WTC11 (cell line): ENCODE measurements around the gene ITGA8. TPM values are rescaled to one million over a fixed set of nuclear protein-coding genes. Genes with fewer than 3 reads are reported as not detected.

Source experiments
- ATAC-seq: fragments of 200-7000 bp; cut with Tn5 transposase; 2 replicates; pipeline ENCODE4 v1.10.0; 2021; ENCODE audit warnings: mild to moderate bottlenecking, moderate library complexity
- CTCF ChIA-PET: fragments of 300-600 bp; sonication (Branson Sonifier 250); formaldehyde crosslinking; loops from one replicate; lab custom pipeline; 2021; ENCODE audit warnings: antibody characterized with exemption; lab: Charles Lee
- POLR2A ChIA-PET: fragments of 350-600 bp; sonication (Branson Sonifier 250); formaldehyde crosslinking; loops from one replicate; lab custom pipeline; 2021; ENCODE audit warnings: antibody characterized with exemption; lab: Charles Lee
- DNase-seq: peaks from one replicate; pipeline ENCODE4 v3.0.0; 2021; ENCODE audit warnings: low spot score
- H3K27ac Mint-ChIP-seq: 2 replicates; pipeline ENCODE4 v1.8.0; 2021; ENCODE audit warnings: mixed read lengths
- H3K27me3 Mint-ChIP-seq: 2 replicates; pipeline ENCODE4 v1.8.0; 2021; ENCODE audit warnings: low read depth, mild to moderate bottlenecking, moderate library complexity, mixed read lengths
- H3K36me3 Mint-ChIP-seq: 2 replicates; pipeline ENCODE4 v1.8.0; 2021; ENCODE audit warnings: mixed read lengths
- H3K4me1 Mint-ChIP-seq: 2 replicates; pipeline ENCODE4 v1.8.0; 2022; ENCODE audit warnings: mixed read lengths
- H3K4me3 Mint-ChIP-seq: 2 replicates; pipeline ENCODE4 v1.8.0; 2021; ENCODE audit warnings: mild to moderate bottlenecking, moderate library complexity, mixed read lengths
- H3K9me3 Mint-ChIP-seq: 2 replicates; pipeline ENCODE4 v1.8.0; 2021; ENCODE audit warnings: mixed read lengths
- ATF6 ChIP-seq: sonication (generic); formaldehyde crosslinking; IDR thresholded peaks from 2 replicates; pipeline ENCODE4 v1.8.1; 2023; ENCODE audit warnings: mild to moderate bottlenecking, missing genetic modification reagents
- CDX4 ChIP-seq: fragments of 250-450 bp; sonication (Bioruptor Pico); IDR thresholded peaks from 2 replicates; pipeline ENCODE4 v1.9.0; 2021; ENCODE audit warnings: moderate library complexity, mild to moderate bottlenecking, inconsistent platforms, borderline replicate concordance
- CTCF ChIP-seq: fragments of 200-600 bp; IDR thresholded peaks from 2 replicates; pipeline ENCODE4 v1.8.0; 2022; ENCODE audit warnings: antibody characterized with exemption
- ELF4 ChIP-seq: sonication (generic); formaldehyde crosslinking; IDR thresholded peaks from 2 replicates; pipeline ENCODE4 v1.8.1; 2022; ENCODE audit warnings: low read depth, mild to moderate bottlenecking, moderate library complexity, missing genetic modification reagents
- ERG ChIP-seq: fragments of 250-450 bp; sonication (Bioruptor Pico); IDR thresholded peaks from 2 replicates; pipeline ENCODE4 v1.8.0; 2021; ENCODE audit warnings: mild to moderate bottlenecking
- FOXP4 ChIP-seq: sonication (generic); formaldehyde crosslinking; IDR thresholded peaks from 2 replicates; pipeline ENCODE4 v1.8.0; 2022; ENCODE audit warnings: mild to moderate bottlenecking, missing genetic modification reagents
- IRF2 ChIP-seq: sonication (generic); formaldehyde crosslinking; IDR thresholded peaks from 2 replicates; pipeline ENCODE4 v1.8.0; 2022; ENCODE audit warnings: low read depth, missing genetic modification reagents, borderline replicate concordance
- MXD4 ChIP-seq: fragments of 250-450 bp; sonication (Bioruptor Pico); IDR thresholded peaks from 2 replicates; pipeline ENCODE4 v1.8.0; 2021; ENCODE audit warnings: mild to moderate bottlenecking, moderate library complexity, borderline replicate concordance
- NFE2L1 ChIP-seq: sonication (generic); formaldehyde crosslinking; IDR thresholded peaks from 2 replicates; pipeline ENCODE4 v1.8.1; 2023; ENCODE audit warnings: missing genetic modification reagents
- PREB ChIP-seq: sonication (generic); formaldehyde crosslinking; IDR thresholded peaks from 2 replicates; pipeline ENCODE4 v1.8.1; 2022; ENCODE audit warnings: mild to moderate bottlenecking, missing genetic modification reagents, moderate library complexity, borderline replicate concordance
- SOX15 ChIP-seq: fragments of 250-450 bp; sonication (Bioruptor Pico); IDR thresholded peaks from 2 replicates; pipeline ENCODE4 v1.9.0; 2021; ENCODE audit warnings: mild to moderate bottlenecking
- USF1 ChIP-seq: sonication (generic); formaldehyde crosslinking; IDR thresholded peaks from 2 replicates; pipeline ENCODE4 v1.8.0; 2022; ENCODE audit warnings: mild to moderate bottlenecking, missing genetic modification reagents
- ZBTB21 ChIP-seq: sonication (generic); formaldehyde crosslinking; IDR thresholded peaks from 2 replicates; pipeline ENCODE4 v1.8.1; 2023; ENCODE audit warnings: mild to moderate bottlenecking, missing genetic modification reagents, borderline replicate concordance
- ZNF121 ChIP-seq: sonication (generic); formaldehyde crosslinking; IDR thresholded peaks from 2 replicates; pipeline ENCODE4 v1.8.0; 2023; ENCODE audit warnings: missing genetic modification reagents
- ZNF317 ChIP-seq: sonication (generic); formaldehyde crosslinking; IDR thresholded peaks from 2 replicates; pipeline ENCODE4 v1.8.1; 2023; ENCODE audit warnings: low read depth, mild to moderate bottlenecking, moderate library complexity, missing genetic modification reagents, borderline replicate concordance
- ZNF512 ChIP-seq: sonication (generic); formaldehyde crosslinking; IDR thresholded peaks from 2 replicates; pipeline ENCODE4 v1.8.1; 2022; ENCODE audit warnings: missing genetic modification reagents, borderline replicate concordance
- total RNA-seq: library from RNA; stranded (reverse); gene quantifications from 3 replicates; pipeline ENCODE4 v1.2.3, GENCODE V29; 2021

ITGA8 gene
- total RNA-seq, 1 experiment from 2014 or later = not detected

GRCh38 chr10:15758618-15759017, 38.9 kb upstream of the ITGA8 start:
- no peak for ATAC-seq
- CTCF ChIA-PET = no interaction called here
- no peak overlapping the region for H3K27ac Mint-ChIP-seq
- TF ChIP-seq ZNF317 (CRISPR knock-in tag) (no peak), ZBTB21 (CRISPR knock-in tag) (no peak), ELF4 (CRISPR knock-in tag) (no peak), IRF2 (CRISPR knock-in tag) (no peak), CTCF (no peak), ZNF121 (no peak), NFE2L1 (CRISPR knock-in tag) (no peak), USF1 (CRISPR knock-in tag) (no peak), MXD4 (CRISPR knock-in tag) (no peak), SOX15 (CRISPR knock-in tag) (no peak), ATF6 (no peak), CDX4 (CRISPR knock-in tag) (no peak), PREB (CRISPR knock-in tag) (no peak), FOXP4 (CRISPR knock-in tag) (no peak), ZNF512 (CRISPR knock-in tag) (no peak), ERG (CRISPR knock-in tag) (no peak)
- H3K9me3 Mint-ChIP-seq = peaks cover 4% of the 10 kb centered on the region
- H3K4me3 Mint-ChIP-seq = no peak overlapping the region
- no peaks in the 10 kb centered on the region for H3K36me3 Mint-ChIP-seq
- H3K27me3 Mint-ChIP-seq = peaks cover 3% of the 10 kb centered on the region; the same call in 1 of the 2 replicates
- H3K4me1 Mint-ChIP-seq = no peaks in the 10 kb centered on the region
- POLR2A ChIA-PET = no interaction called here
- no peak for DNase-seq
